Measurements from ENCODE around the gene CPNE5. TPM values are rescaled to one million over a fixed set of nuclear protein-coding genes. Genes with fewer than 3 reads are reported as not detected.

CPNE5 gene
- total RNA-seq, 1 donor from 2014 or later, result 0.58 TPM

DNA sequence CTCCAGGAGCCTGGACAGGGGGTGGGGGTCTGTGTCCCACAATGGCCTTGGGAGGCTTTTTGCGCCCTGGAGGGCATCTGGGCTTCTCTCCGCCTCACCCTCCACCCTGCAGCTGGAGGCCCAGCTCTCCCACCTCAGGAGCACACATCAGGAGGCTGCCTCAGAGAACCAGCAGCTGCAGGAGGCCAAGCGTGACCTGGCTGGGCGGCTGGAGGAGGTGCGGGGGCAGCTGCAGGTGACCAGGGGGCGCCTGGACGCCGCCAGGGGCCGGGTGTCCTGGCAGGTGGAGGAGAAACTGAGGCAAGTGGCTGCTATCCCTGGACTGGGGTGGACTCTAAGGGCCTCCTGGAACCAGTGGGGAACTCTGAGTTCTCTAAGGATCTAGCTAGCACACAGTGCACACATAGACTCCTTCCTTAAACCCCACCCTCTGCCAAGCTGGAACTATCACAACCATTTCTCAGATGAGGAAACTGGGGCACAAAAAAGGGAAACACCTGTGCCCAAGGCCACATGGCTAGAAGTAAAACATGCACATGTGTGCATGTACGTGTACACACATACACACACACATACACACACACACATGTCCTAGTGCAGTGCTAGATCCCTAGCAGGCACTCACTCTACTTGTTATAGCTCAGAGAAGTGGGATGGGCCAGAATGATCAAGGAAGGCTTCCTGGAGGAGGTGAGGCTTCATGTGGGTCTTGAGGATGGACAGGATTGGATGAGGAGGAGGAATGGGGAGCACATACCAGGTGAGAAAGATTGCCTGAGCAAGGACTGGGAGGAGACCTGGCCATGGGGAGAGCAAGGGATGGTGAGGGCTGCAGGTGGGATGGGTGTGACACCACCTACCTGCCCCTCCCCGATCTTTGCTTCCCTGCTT is 118.7 kb downstream of the CPNE5 start:
- DNase-seq (ENCODE audit: low read depth), result no peak

GRCh38 chr6:36719126-36719525 is 120.1 kb downstream of the CPNE5 start:
- no peak overlapping the region for H3K4me3 ChIP-seq (ENCODE audit: low read depth, low read length)
- no peak for DNase-seq (ENCODE audit: low read depth)
- TF ChIP-seq, protein P1, sequence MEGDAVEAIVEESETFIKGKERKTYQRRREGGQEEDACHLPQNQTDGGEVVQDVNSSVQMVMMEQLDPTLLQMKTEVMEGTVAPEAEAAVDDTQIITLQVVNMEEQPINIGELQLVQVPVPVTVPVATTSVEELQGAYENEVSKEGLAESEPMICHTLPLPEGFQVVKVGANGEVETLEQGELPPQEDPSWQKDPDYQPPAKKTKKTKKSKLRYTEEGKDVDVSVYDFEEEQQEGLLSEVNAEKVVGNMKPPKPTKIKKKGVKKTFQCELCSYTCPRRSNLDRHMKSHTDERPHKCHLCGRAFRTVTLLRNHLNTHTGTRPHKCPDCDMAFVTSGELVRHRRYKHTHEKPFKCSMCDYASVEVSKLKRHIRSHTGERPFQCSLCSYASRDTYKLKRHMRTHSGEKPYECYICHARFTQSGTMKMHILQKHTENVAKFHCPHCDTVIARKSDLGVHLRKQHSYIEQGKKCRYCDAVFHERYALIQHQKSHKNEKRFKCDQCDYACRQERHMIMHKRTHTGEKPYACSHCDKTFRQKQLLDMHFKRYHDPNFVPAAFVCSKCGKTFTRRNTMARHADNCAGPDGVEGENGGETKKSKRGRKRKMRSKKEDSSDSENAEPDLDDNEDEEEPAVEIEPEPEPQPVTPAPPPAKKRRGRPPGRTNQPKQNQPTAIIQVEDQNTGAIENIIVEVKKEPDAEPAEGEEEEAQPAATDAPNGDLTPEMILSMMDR (conservative IDR thresholded peaks at IDR 0.05; ENCODE audit: low read depth, low read length), result no peak

More for the DNA sequence above, 118.7 kb downstream of the CPNE5 start:
- no peak overlapping the region for H3K4me3 ChIP-seq (ENCODE audit: low read depth, low read length)
- TF ChIP-seq, protein P1 (conservative IDR thresholded peaks at IDR 0.05; ENCODE audit: low read depth, low read length), result no peak

GRCh38 chr6:36718560-36718959 is 120.7 kb downstream of the CPNE5 start:
- no peak overlapping the region for H3K4me3 ChIP-seq (ENCODE audit: low read depth, low read length)
- TF ChIP-seq, protein P1 (conservative IDR thresholded peaks at IDR 0.05; ENCODE audit: low read depth, low read length), result no peak
- DNase-seq (ENCODE audit: low read depth), result no peak

DNA sequence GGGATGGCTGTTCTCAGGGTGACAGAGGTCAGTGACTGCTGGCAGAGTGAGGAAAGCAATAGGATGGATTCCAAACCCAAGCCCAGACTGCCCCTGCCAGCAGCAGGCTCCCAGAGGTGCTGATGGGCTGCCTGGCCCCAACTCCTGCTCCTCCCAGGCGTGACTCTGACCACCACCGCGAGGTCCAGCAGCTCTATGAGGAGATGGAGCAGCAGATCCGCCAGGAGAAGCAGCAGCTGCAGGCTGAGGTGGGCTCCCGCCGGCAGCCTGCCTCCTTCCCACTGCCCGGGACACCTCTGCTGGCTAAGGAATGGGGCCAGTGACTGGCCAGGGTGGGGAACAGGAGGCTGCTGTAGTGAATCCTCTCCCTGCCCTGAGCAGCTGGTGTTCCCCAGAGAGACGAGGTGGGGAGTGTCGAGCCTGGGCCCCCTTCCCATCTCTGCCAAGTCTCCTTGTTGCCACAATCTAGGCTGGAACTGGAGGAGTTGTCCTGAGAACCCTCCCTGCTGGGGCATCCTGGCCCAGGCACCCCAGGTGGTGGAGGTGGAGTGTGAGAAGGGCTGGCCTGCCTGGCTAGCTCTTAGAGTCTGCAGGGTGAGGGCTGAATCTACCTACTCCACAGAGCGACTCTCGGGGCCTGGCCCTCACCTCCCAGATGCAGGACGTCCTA is 121.2 kb downstream of the CPNE5 start:
- no peak for DNase-seq (ENCODE audit: low read depth)
- TF ChIP-seq, protein P1 (conservative IDR thresholded peaks at IDR 0.05; ENCODE audit: low read depth, low read length), result no peak
- H3K4me3 ChIP-seq (ENCODE audit: low read depth, low read length), result no peak overlapping the region

DNA sequence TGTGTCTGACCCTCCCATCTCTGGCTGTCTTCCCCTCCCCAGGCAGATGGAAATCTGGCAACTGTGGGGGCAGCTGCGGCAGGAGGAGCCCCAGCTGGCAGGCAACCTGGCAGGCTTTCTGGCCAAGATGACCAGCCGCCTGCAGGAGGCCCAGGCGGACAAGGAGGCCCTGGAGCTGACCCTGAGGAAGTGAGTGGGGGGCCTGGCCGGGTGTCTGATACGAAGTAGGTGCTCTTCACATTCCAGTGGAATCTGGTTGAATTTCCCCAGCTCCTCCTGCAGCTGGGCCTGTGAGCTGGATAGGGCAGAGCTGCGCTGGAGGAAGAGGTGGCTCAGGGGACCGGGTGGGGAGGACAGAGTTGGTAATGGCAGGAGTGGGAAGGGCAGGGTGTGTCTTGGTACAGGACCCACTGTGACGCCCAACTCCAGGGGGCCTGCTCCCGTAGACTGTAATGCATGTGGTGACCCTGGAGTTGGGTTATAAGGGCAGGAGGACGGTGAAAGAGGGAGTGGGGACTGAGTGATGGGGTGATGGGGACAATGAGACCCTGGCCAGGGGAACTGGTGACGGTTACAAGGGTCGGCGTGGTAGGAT is 121.9 kb downstream of the CPNE5 start:
- no peak overlapping the region for H3K4me3 ChIP-seq (ENCODE audit: low read depth, low read length)
- DNase-seq (ENCODE audit: low read depth), result no peak
- TF ChIP-seq, protein P1 (conservative IDR thresholded peaks at IDR 0.05; ENCODE audit: low read depth, low read length), result no peak

DNA sequence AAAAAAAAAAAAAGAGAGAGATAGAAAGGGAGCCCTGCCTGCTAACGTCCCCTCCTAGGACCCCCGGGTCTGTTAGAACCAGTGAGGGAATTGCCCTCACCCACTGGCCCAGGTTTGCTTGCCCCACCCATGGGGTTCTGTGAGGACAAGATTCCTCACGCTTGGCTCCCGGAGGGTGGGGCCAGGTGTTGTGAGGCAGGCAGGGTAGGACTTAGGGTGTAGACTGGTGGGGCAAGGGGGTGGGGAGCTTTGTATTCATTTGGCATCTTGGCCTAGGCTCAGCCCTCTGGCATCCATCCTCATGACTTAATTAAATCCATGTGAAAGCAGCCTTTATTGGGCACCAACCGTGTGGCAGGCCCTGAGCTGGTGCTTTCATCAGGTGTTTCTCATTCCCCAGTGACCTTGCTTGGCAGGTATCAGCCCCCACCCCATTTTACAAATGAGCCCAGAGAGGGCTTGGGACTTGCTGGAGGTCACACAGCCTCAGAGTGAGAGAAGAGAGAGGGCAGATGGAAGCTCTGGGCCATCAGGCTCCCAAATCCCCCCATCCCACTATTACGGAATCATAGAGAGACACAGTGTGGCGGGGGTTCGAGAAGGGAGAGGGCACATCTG is 122.7 kb downstream of the CPNE5 start:
- no peak overlapping the region for H3K4me3 ChIP-seq (ENCODE audit: low read depth, low read length)
- TF ChIP-seq, protein P1 (conservative IDR thresholded peaks at IDR 0.05; ENCODE audit: low read depth, low read length), result no peak
- DNase-seq (ENCODE audit: low read depth), result no peak

All from epithelial cell of proximal tubule (primary cell).